Mammary microvascular endothelial cell (primary cell): ENCODE data around the gene RSPH4A. TPM values are rescaled to one million over a fixed set of nuclear protein-coding genes. Genes with fewer than 3 reads are reported as not detected.

ENCODE experiments used
- total RNA-seq: library from RNA; depleted of rRNA; stranded (reverse); fragments of >200 nt; gene quantifications from 2 replicates; pipeline ENCODE4 v1.2.3, GENCODE V29; 2015

Gene RSPH4A
- total RNA-seq = under 0.01 and 0.10 TPM in 2 replicates

DNA sequence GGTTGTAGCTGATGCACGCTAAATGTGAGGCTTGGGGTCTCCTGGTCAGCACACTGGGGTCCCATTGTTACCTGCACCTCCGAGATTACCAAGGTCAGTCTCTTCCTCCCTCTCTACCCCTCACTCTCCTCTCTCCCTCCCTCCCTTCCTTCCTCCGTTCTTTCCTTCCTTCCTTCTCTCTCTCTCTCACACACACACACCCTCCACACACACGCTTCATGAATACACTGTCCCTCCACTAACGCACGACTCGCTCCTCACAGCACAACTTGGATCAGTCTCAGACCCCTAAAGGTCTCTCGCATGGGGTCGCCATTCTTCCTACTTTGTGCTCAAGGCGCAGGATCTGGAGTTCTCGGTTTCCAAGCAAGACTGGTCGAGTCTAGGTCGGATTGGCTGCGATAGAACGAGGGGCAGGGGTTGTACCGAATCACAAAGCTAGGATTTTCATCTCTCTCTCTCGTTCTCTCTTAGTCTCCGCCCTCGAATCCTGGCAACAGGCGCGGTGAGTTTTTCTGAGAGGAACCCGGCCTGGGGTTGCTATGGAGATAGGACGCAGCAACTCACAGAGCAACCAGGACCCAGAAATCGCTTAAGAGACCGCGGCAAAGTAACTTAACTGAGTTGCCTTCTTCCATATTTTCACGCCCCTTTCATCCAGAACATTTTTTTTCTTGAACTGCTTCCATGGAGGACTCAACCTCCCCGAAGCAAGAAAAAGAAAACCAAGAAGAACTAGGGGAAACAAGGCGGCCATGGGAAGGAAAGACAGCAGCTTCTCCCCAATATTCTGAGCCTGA is at the start of gene RSPH4A:
TSS of gene RSPH4A (plus strand) at position 543 of the 800 bp plus-strand sequence. CDS start at position 688, 145 bp downstream.

DNA sequence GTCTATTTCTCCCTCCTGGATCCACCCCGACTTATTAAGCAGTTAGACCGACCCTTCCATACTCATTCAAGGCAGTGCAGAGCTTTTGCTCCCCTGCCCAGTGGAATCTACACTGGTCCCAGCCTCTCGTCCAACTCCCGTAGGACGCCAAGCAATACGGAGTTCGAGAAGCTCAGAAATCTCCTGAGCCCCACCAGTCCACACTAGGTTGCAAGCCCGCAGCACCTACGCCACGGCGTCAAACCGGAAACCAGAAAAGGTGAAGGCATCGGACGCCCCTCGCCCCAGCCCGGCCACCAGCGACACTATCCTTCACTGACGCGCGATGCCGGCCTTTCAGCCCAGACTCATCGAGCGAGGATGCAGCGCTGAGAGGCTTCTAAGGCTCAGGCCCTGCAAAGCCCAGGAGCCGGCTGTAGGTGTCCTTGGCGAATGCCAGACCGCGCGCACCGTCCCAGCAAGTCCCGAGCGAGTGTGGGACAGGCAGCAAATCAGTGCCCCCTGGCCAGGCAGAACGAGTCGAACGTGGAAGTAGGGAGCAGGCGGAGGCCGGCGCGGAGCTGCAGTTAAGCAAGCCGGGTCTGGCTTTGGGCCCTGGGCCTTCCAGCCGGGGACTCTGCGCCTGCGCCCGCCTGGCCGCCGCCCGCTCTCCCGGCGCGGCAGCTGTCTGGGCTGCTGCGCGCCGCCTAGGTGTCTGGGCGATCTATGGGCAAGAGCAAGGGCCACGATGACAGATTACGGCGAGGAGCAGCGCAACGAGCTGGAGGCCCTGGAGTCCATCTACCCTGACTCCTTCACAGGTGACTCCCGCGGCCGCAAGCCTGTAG is 45.2 kb upstream of the RSPH4A start, which contains the start of gene RWDD1:
TSS of gene RWDD1 (plus strand) at position 649 of the 827 bp plus-strand sequence. CDS start at position 728, 79 bp downstream.

DNA sequence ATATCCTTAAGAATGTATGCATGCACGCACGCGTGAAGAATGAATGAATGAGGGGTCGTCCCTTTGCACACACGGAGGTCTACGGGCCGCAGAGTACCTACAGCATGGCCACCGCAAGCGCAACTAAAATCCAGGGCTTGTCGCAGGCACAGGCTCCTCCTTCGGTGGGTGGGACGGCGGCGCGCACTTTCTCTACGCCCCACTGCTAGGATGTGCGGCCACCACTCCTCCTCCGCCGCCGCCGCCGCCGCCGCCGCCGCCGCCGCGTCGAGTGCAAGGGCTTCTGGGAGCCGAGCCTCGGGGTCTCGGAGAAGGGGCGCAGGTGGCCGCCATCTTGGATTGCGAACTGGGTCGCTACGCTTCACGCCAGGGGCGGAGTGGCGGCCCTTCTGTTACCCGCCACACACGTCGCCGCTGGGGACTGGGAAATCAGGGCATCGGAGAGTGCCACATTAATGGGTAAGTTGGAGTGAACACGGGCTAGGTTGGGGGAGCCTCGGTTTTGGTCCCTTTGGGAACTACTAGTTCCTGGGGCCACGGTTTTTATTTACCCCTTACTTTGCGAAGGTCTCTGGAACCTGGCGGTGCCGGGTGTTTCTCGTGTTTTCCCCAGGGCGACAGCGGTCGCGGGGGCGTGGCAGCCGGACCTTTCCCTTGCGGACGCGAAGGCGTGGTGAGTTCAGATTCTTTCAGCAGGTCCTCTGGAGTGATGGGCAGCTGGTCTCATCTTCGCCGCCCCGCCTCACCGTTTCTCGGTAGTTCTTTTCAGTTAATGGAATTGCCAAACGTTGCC is 64.8 kb downstream of the RSPH4A start, which contains the start of gene KPNA5:
TSS of gene KPNA5 (plus strand) at position 332 of the 793 bp plus-strand sequence. CDS start at position 456, 124 bp downstream.

Other genes starting within 250 kb of the RSPH4A start
- gene DSE, start 245.5 kb upstream of the RSPH4A start, total RNA-seq = 14.6 and 15.3 TPM in 2 replicates
- gene CALHM6, start 155.1 kb upstream of the RSPH4A start, total RNA-seq = not detected in 2 replicates
- gene CALHM5, start 104.8 kb upstream of the RSPH4A start, total RNA-seq = 3.6 and 4.4 TPM in 2 replicates
- gene TRAPPC3L, start 70.8 kb upstream of the RSPH4A start, total RNA-seq = 0.10 TPM in 1 of 2 replicates, not detected in the other
- gene CALHM4, start 62.7 kb upstream of the RSPH4A start, total RNA-seq = 0.87 TPM in 1 of 2 replicates, not detected in the other
- gene RWDD1, start 45.0 kb upstream of the RSPH4A start, total RNA-seq = 40.0 and 41.1 TPM in 2 replicates
- 8.1 TPM in 2 replicates for gene ZUP1, start 52.3 kb downstream of the RSPH4A start, total RNA-seq
- 3.7 and 3.9 TPM in 2 replicates for gene KPNA5, start 64.7 kb downstream of the RSPH4A start, total RNA-seq
- gene FAM162B, start 149.2 kb downstream of the RSPH4A start, total RNA-seq = 0.44 and 0.67 TPM in 2 replicates
- gene GPRC6A, start 212.6 kb downstream of the RSPH4A start, total RNA-seq = not detected in 2 replicates